GM10266 (cell line): ENCODE data around the gene NUFIP2.
A peak's percentile ranks its signal among the peaks of the same experiment; 100 is the strongest.

Source experiments
- DNase-seq: peaks from one replicate; pipeline ENCODE4 v3.0.0; 2012; ENCODE audit errors: extremely low spot score
- CTCF ChIP-seq: IDR thresholded peaks from 2 replicates; pipeline ENCODE4 v1.5.1; 2012; ENCODE audit warnings: mild to moderate bottlenecking, low read depth; ENCODE audit not compliant: control insufficient read depth, insufficient read depth; ENCODE audit errors: missing control alignments

NUFIP2 gene

GRCh38 chr17:29326023-29326813 lies 32.3 kb upstream of the NUFIP2 start:
- TF ChIP-seq CTCF = no peak
- DNase-seq = no peak

- TF ChIP-seq CTCF = no peak
- DNase-seq = no peak
Measured at GRCh38 chr17:29322363-29322762, 28.4 kb upstream of the NUFIP2 start.

DNA sequence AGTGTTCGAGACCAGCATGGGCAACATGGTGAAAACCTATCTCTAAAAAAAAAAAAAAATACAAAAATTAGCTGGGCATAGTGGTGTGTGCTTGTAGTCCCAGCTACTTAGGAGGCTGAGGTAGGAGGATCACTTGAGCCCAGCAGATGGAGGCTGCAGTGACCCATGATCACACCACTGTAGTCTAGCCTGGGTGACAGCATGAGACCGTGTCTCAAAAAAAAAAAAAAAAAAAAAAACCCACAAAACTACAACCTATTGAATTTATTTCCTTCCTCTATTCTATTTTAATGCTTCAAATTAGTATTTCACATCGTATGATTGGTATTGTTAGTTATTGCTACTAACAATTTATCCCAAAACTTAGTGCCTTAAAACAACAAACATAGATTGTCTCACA lies 9.4 kb upstream of the NUFIP2 start:
- no peak for TF ChIP-seq CTCF
- DNase-seq = no peak

DNA sequence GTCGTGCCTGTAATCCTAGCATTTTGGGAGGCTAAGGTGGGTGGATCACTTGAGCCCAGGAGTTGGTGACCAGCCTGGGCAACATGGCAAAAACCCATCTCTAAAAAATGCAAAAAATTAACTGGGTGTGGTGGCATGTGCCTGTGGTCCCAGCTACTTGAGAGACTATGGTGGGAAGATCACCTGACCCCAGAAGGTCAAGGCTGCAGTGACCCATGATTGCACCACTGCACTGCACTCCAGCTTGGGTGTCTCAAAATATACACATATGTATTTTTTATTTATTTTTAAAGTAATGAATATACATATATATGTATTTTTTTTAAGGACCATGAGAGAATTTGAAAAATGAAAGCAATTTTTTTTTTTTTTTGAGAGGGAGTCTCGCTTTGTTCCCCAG lies 5.1 kb upstream of the NUFIP2 start:
- TF ChIP-seq CTCF = no peak
- no peak for DNase-seq

- DNase-seq = no peak
- TF ChIP-seq CTCF = no peak
Measured at GRCh38 chr17:29295420-29295819, 1.5 kb upstream of the NUFIP2 start.

DNA sequence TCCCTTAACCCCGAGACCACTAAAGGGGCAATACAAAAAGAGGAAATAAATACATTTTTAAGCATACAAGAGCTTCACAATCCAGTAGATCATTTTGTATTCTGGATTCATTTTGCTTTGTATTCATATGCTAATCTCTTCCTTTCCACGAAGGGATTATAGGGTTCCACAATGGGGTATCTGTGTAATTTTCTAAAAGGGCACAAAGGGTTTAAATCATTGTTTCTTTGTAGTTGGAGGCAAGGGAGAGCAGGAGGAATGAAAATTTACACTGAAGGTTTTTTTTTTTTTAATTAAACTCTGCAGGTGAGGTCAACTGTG lies 592 bp upstream of the NUFIP2 start:
- TF ChIP-seq CTCF = no peak
- DNase-seq = no peak

DNA sequence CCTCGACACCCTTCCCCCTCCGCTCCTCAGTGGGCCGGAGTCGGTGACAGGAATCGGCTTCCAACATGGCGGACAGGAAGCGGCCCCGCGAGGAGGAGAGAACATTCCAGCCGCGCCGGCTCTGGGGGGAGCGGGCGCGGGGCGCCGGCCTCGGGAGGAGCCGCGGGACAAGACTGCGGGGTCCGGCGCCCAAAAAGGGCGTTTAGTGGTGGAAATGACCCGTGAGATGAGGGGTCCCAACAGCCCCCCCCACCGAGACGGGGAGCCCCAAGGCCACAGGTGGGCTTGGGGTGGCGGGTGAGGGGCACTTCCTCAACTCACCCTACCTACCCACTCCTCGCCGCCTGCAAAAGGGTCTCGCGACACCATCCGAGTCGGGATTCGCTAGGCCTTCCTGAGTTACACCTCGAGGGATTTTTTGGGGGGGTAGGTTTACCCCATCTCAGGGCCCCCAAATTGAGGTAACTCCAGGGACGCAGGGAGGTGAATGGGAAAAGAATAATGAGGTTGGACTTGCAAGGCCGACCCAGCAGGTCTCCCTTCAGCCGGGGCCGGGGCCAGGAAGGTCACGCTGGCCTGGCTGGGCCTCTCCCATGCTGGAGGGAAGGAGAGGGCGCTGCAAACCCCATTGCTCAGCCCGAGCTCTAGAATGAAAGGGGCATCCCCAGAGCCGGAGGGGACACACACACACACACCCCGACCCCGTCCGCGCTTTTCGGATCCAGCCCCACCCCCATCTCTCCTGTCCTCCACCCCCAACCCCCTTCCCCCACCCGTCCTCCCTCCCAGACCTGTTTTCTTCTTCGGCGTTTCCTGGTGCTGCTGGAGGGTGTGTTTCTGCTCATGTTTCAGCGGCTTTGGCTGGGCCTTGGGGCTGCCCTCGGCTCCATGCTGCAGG lies 707 bp downstream of the NUFIP2 start:
- DNase-seq = peak; percentile 65
- peak; percentile 14 for TF ChIP-seq CTCF
